HFFc6 (cell line): ENCODE measurements around the gene ELF5. TPM values are rescaled to one million over a fixed set of nuclear protein-coding genes. Genes with fewer than 3 reads are reported as not detected.

Source experiments
- DNase-seq: peaks from one replicate; pipeline ENCODE4 v3.0.0-alpha.2; 2018
- H3K27ac Mint-ChIP-seq: 2 replicates; pipeline ENCODE4 v1.8.0; 2020; ENCODE audit warnings: mild to moderate bottlenecking, mixed read lengths
- H3K27me3 Mint-ChIP-seq: 2 replicates; pipeline ENCODE4 v1.8.0; 2021; ENCODE audit warnings: mild to moderate bottlenecking, moderate library complexity, mixed read lengths; ENCODE audit not compliant: insufficient read depth
- H3K36me3 Mint-ChIP-seq: 2 replicates; pipeline ENCODE4 v1.8.0; 2021; ENCODE audit warnings: low read depth, mixed read lengths
- H3K4me1 Mint-ChIP-seq: 2 replicates; pipeline ENCODE4 v1.8.0; 2020; ENCODE audit warnings: low read depth, mixed read lengths
- H3K4me3 Mint-ChIP-seq: 2 replicates; pipeline ENCODE4 v1.8.0; 2020; ENCODE audit warnings: mild to moderate bottlenecking, moderate library complexity, mixed read lengths
- H3K9me3 Mint-ChIP-seq: 2 replicates; pipeline ENCODE4 v1.8.0; 2020; ENCODE audit warnings: mild to moderate bottlenecking, mixed read lengths
- CTCF ChIP-seq: fragments of 200-600 bp; sonication (generic); IDR thresholded peaks from 2 replicates; pipeline ENCODE4 v1.5.0; 2021; ENCODE audit warnings: antibody characterized with exemption, mild to moderate bottlenecking
- total RNA-seq, 6 experiments: library from RNA; stranded (reverse); fragmentation: NEBNext Ultra II Directional; extraction: Animal tissue kit (Norgen Biotek cat#: 25700); gene quantifications; 2 replicates in 1 of 6; 3 replicates in 5 of 6; pipeline ENCODE4 v1.2.3, GENCODE V29; 2021

The ELF5 gene
- total RNA-seq, 6 experiments from 2014 or later = not detected

GRCh38 chr11:34439610-34440198 is 73.9 kb downstream of the ELF5 start:
- H3K9me3 Mint-ChIP-seq = no peaks in the 10 kb centered on the region
- H3K36me3 Mint-ChIP-seq = peaks cover 6% of the 10 kb centered on the region; the same call in 1 of the 2 replicates
- peak overlapping the region; percentile 82 for H3K27ac Mint-ChIP-seq

GRCh38 chr11:34438529-34439507 is 74.8 kb downstream of the ELF5 start, which contains the start of gene CAT:
TSS of gene CAT (plus strand) at chr11:34438934. CDS start at chr11:34439014, 80 bp downstream.
- peaks cover 26% of the 10 kb centered on the region for H3K4me1 Mint-ChIP-seq
- TF ChIP-seq CTCF = no peak
- H3K9me3 Mint-ChIP-seq = no peaks in the 10 kb centered on the region
- peaks cover 6% of the 10 kb centered on the region; the same call in 1 of the 2 replicates for H3K36me3 Mint-ChIP-seq
- peak; percentile 95 for DNase-seq
- peak within 1 kb of the TSS; percentile 82 for H3K27ac Mint-ChIP-seq
- no peaks in the 10 kb centered on the region for H3K27me3 Mint-ChIP-seq
- peak within 1 kb of the TSS; percentile 95 for H3K4me3 Mint-ChIP-seq

More at GRCh38 chr11:34439610-34440198, 73.9 kb downstream of the ELF5 start:
- Mint-ChIP-seq H3K27me3 (no peaks in the 10 kb centered on the region; the same call in 1 of the 2 replicates), H3K4me3 (peak overlapping the region; percentile 95), H3K4me1 (peaks cover 26% of the 10 kb centered on the region)
- no peak for DNase-seq
- no peak for TF ChIP-seq CTCF

GRCh38 chr11:34437224-34438125 is 76.1 kb downstream of the ELF5 start:
- Mint-ChIP-seq H3K9me3 (no peaks in the 10 kb centered on the region), H3K4me3 (peak overlapping the region; percentile 95), H3K36me3 (peaks cover 6% of the 10 kb centered on the region; the same call in 1 of the 2 replicates), H3K27ac (no peak overlapping the region), H3K4me1 (peaks cover 26% of the 10 kb centered on the region), H3K27me3 (no peaks in the 10 kb centered on the region)
- DNase-seq = no peak
- no peak for TF ChIP-seq CTCF

- H3K4me3 Mint-ChIP-seq = no peak overlapping the region
- no peak for TF ChIP-seq CTCF
- H3K27me3 Mint-ChIP-seq = no peaks in the 10 kb centered on the region
- H3K36me3 Mint-ChIP-seq = no peaks in the 10 kb centered on the region
- H3K27ac Mint-ChIP-seq = no peak overlapping the region
- peaks cover 14% of the 10 kb centered on the region for H3K4me1 Mint-ChIP-seq
- no peaks in the 10 kb centered on the region for H3K9me3 Mint-ChIP-seq
- no peak for DNase-seq
These were observed 79.7 kb downstream of the ELF5 start for GRCh38 chr11:34433899-34434298.

GRCh38 chr11:34432822-34433221 is 80.8 kb downstream of the ELF5 start:
- TF ChIP-seq CTCF = no peak
- H3K27ac Mint-ChIP-seq = no peak overlapping the region
- H3K4me3 Mint-ChIP-seq = no peak overlapping the region
- no peak for DNase-seq
- no peaks in the 10 kb centered on the region for H3K36me3 Mint-ChIP-seq
- peaks cover 15% of the 10 kb centered on the region for H3K4me1 Mint-ChIP-seq
- no peaks in the 10 kb centered on the region for H3K9me3 Mint-ChIP-seq
- H3K27me3 Mint-ChIP-seq = no peaks in the 10 kb centered on the region
